Measurements from ENCODE around the gene P2RY12. TPM values are rescaled to one million over a fixed set of nuclear protein-coding genes. Genes with fewer than 3 reads are reported as not detected.

Gene P2RY12
- polyA plus RNA-seq, 2 of the 4 experiments (the other 2 are of a cell fraction), result not detected

DNA sequence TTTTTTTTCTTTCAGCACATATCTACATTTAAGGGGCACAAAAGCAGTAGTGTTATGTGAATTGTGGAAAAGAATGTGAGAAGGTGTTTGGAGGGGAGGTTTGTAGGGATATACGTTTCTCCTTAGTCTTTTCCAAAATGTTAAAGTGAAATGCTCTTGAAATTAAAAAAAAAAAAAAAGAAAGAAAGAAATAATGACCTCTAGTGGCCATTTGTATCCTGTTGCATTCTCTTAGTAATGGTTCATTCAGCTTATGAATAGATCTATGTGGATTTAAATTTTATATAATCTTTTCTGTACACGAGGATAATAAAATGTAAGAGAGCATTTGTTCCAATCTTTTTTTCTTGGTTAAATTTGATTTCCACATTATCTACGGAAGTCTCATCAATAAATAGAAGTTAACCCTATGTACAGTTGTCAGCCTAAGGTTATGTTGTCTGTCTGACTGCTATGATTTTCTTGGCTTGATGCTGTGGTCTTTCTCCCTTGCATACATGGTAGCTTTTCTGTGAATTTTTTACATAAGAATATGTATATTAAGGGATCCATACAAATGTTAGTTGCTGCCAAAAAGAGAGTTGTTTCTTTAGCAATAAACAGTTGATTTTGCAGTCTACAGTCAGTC lies 56.9 kb downstream of the P2RY12 start (continued):
- TF ChIP-seq, protein P1, sequence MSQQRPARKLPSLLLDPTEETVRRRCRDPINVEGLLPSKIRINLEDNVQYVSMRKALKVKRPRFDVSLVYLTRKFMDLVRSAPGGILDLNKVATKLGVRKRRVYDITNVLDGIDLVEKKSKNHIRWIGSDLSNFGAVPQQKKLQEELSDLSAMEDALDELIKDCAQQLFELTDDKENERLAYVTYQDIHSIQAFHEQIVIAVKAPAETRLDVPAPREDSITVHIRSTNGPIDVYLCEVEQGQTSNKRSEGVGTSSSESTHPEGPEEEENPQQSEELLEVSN (IDR thresholded peaks at IDR 0.05; ENCODE audit: borderline replicate concordance, low read depth), result no peak
- TF ChIP-seq EP300 (IDR thresholded peaks at IDR 0.05), result no peak
- no peak for TF ChIP-seq RCOR1 (IDR thresholded peaks at IDR 0.05; ENCODE audit: low read depth, low read length)
- TF ChIP-seq HOXB13 (CRISPR knock-in tag; IDR thresholded peaks at IDR 0.05; ENCODE audit: low read depth), result no peak

DNA sequence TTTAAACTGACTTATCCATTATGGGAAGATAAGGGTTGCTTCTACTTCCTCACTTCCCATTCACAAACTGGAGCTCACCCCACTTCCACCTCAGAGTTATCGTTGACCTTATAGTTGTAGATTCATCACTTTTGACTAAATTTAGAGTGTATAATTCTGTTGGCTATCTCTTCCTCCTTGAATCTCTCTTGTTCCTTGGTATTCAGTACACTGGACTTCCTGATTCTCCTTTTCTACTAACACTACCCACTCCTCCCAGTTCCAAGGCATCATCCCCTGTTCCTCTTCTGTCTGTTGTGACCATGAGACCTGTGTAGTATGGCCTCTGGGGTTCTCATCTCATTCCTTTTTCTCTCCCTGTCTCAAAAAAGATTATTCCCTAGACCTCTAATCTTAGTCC lies 62.0 kb downstream of the P2RY12 start:
- TF ChIP-seq BHLHE40 (IDR thresholded peaks at IDR 0.05; ENCODE audit: low read depth, low read length), result no peak
- TF ChIP-seq, protein P2, sequence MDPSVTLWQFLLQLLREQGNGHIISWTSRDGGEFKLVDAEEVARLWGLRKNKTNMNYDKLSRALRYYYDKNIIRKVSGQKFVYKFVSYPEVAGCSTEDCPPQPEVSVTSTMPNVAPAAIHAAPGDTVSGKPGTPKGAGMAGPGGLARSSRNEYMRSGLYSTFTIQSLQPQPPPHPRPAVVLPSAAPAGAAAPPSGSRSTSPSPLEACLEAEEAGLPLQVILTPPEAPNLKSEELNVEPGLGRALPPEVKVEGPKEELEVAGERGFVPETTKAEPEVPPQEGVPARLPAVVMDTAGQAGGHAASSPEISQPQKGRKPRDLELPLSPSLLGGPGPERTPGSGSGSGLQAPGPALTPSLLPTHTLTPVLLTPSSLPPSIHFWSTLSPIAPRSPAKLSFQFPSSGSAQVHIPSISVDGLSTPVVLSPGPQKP (IDR thresholded peaks at IDR 0.05; ENCODE audit: low read depth, low read length), result no peak
- TF ChIP-seq, protein P3, sequence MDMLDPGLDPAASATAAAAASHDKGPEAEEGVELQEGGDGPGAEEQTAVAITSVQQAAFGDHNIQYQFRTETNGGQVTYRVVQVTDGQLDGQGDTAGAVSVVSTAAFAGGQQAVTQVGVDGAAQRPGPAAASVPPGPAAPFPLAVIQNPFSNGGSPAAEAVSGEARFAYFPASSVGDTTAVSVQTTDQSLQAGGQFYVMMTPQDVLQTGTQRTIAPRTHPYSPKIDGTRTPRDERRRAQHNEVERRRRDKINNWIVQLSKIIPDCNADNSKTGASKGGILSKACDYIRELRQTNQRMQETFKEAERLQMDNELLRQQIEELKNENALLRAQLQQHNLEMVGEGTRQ (IDR thresholded peaks at IDR 0.05), result no peak
- TF ChIP-seq HEYL (CRISPR knock-in tag; IDR thresholded peaks at IDR 0.05), result no peak
- TF ChIP-seq HOXA7 (CRISPR knock-in tag; IDR thresholded peaks at IDR 0.05), result no peak
- no peak for TF ChIP-seq ZFP36 (IDR thresholded peaks at IDR 0.05; ENCODE audit: borderline replicate concordance, partially characterized antibody)
- ChIA-PET CTCF (interaction anchor here (1.2 kb wide), 1 partner anchor 155 kb away, joined by 3 read pairs; no protein-coding TSS in a partner anchor), POLR2A (no interaction called here)
- 83% methylated on average over 1 of the region's 1 CpG for WGBS (ENCODE audit: missing lambda C conversion rate)
- Histone ChIP-seq H3K9me3 (no peaks in the 10 kb centered on the region), H3K4me3 (no peak overlapping the region), H3K4me2 (no peak overlapping the region), H3K27ac (no peak overlapping the region), H3K4me1 (peaks cover 10% of the 10 kb centered on the region; the same call in 2 of the 3 replicates)
- FAIRE-seq (no peak), ATAC-seq (no peak), DNase-seq (ENCODE audit: low read depth in 1 of 2, low spot score in 1 of 2) (no peak)

DNA sequence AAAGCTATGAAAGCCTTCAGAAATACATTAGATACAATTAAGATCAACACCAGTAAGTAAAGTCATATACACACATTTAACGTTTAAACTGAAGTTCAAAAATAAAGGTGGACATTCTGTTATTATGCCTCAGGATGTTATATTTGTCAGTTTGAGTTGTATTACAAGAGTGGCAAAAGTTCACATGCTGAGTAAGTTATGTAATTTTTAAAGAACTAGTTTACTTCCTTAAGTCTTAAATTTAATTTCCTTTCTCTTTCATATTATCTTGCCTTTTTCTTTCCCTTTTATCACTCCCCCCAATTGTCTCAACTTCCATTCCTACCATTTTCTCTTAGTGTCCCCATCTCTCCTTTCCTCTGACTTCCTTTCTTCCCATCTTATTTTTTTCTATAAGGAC lies 63.0 kb downstream of the P2RY12 start:
- TF ChIP-seq HOXB5 (CRISPR knock-in tag; IDR thresholded peaks at IDR 0.05), result no peak
- TF ChIP-seq, protein P4, sequence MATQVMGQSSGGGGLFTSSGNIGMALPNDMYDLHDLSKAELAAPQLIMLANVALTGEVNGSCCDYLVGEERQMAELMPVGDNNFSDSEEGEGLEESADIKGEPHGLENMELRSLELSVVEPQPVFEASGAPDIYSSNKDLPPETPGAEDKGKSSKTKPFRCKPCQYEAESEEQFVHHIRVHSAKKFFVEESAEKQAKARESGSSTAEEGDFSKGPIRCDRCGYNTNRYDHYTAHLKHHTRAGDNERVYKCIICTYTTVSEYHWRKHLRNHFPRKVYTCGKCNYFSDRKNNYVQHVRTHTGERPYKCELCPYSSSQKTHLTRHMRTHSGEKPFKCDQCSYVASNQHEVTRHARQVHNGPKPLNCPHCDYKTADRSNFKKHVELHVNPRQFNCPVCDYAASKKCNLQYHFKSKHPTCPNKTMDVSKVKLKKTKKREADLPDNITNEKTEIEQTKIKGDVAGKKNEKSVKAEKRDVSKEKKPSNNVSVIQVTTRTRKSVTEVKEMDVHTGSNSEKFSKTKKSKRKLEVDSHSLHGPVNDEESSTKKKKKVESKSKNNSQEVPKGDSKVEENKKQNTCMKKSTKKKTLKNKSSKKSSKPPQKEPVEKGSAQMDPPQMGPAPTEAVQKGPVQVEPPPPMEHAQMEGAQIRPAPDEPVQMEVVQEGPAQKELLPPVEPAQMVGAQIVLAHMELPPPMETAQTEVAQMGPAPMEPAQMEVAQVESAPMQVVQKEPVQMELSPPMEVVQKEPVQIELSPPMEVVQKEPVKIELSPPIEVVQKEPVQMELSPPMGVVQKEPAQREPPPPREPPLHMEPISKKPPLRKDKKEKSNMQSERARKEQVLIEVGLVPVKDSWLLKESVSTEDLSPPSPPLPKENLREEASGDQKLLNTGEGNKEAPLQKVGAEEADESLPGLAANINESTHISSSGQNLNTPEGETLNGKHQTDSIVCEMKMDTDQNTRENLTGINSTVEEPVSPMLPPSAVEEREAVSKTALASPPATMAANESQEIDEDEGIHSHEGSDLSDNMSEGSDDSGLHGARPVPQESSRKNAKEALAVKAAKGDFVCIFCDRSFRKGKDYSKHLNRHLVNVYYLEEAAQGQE (IDR thresholded peaks at IDR 0.05), result no peak
- no peak for TF ChIP-seq EHMT2 (IDR thresholded peaks at IDR 0.05; ENCODE audit: low read depth)
- no peak for TF ChIP-seq TFCP2L1 (CRISPR knock-in tag; IDR thresholded peaks at IDR 0.05)
- TF ChIP-seq HEYL (CRISPR knock-in tag; IDR thresholded peaks at IDR 0.05), result no peak
- no peak for TF ChIP-seq NR3C1 (IDR thresholded peaks at IDR 0.05)
- no peak for TF ChIP-seq NPAS2 (CRISPR knock-in tag; IDR thresholded peaks at IDR 0.05; ENCODE audit: borderline replicate concordance)
- TF ChIP-seq ZNF302 (CRISPR knock-in tag; IDR thresholded peaks at IDR 0.05), result no peak
- TF ChIP-seq JUN (IDR thresholded peaks at IDR 0.05), result no peak
- TF ChIP-seq RNF2 (IDR thresholded peaks at IDR 0.05; ENCODE audit: borderline replicate concordance, low read depth), result no peak
- ChIA-PET POLR2A (no interaction called here), CTCF (interaction anchor here (1.1 to 1.3 kb wide), 3 partner anchors 16 to 94 kb away, joined by 3 read pairs; no protein-coding TSS in a partner anchor)
- H3K4me1 ChIP-seq, result peaks cover 17% of the 10 kb centered on the region; the same call in 2 of the 3 replicates
- 64% methylated on average over 1 of the region's 1 CpG for WGBS (ENCODE audit: missing lambda C conversion rate)
- DNase-seq (ENCODE audit: low read depth in 1 of 2, low spot score in 1 of 2), result no peak
- ATAC-seq, result no peak
- no peaks in the 10 kb centered on the region for H3K9me3 ChIP-seq
- no peak overlapping the region for H3K4me3 ChIP-seq
- H3K27ac ChIP-seq, result no peak overlapping the region
- no peak for FAIRE-seq
- no peak overlapping the region for H3K4me2 ChIP-seq
